Measurements from ENCODE around the gene CDV3.

GRCh38 chr3:133531981-133532380, 41.5 kb upstream of the CDV3 start:
- TF ChIP-seq POLR2A (IDR thresholded peaks at IDR 0.05; ENCODE audit: low read length) (no peak), GATA1 (IDR thresholded peaks at IDR 0.05; ENCODE audit: low read depth, low read length) (no peak)
